ENCODE data around the gene NEDD4L. TPM values are rescaled to one million over a fixed set of nuclear protein-coding genes. Genes with fewer than 3 reads are reported as not detected.

Gene NEDD4L
- total RNA-seq, 1 experiment from 2014 or later = 57.4 TPM

DNA sequence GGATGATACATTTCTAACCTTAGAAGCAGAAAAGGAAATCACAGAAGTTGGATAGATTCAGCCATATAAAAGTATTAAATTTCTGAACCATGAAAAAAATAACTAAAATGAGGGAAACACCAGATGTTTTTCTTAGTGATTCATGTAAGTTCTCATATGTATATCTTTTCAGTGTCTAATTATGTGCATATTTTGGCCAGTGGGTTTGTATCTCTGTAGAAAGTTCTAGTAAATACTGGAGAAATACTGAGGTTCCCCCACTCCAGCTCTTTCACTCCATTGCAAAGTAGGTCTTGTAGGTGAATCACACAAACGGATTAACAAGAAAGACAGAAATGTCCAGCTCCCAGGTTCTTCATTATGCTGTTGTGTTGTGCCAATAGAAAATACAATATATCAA is 222.3 kb downstream of the NEDD4L start:
- H3K4me1 ChIP-seq (replicated peaks; ENCODE audit: insufficient read depth) = peaks cover 93% of the 10 kb centered on the region

DNA sequence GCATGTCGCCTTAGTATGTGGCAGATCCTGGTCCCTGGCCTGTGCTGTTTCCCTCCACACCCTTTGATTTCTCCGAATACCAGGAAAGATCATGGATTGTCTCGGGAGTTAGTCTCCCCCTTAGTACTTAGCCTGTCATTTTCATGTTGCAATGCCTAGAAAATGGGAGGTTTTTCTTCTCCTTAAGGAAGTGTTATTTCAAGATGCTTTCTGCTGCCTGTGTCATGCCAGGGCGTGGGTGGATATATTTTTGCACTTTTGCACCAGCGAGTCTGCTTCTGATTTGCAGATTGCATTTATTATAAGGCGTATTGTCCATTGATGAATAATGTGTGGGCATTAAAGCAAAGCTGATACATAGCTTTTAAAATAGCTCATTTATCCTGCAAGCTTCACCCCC is 223.5 kb downstream of the NEDD4L start:
- Histone ChIP-seq H3K9me2 (ENCODE audit: insufficient read depth) (no peaks in the 10 kb centered on the region), H3K4me1 (replicated peaks; ENCODE audit: insufficient read depth) (peaks cover 89% of the 10 kb centered on the region), H4K20me1 (ENCODE audit: insufficient read depth) (0 out of 2 replicates have a peak, but pooled peaks cover 3% of the 10 kb centered on the region), H3K36me3 (ENCODE audit: low read depth) (no peaks in the 10 kb centered on the region), H3K9me3 (ENCODE audit: insufficient read depth, low read depth) (no peaks in the 10 kb centered on the region), H3K27me3 (ENCODE audit: insufficient read depth, low read depth) (no peaks in the 10 kb centered on the region), H3K27ac (peak overlapping the region; percentile 95), H3K4me2 (no peak overlapping the region; the same call in 1 of the 2 replicates), H2AFZ (no peak overlapping the region), H3K79me2 (ENCODE audit: low read depth) (peaks cover 85% of the 10 kb centered on the region), H3F3A (ENCODE audit: insufficient read depth, low read depth) (peaks cover 61% of the 10 kb centered on the region), H3K4me3 (no peak overlapping the region)
- ChIA-PET CTCF (no interaction called here), POLR2A (ENCODE audit: unreplicated experiment) (no interaction called here)
- intact Hi-C loops (cut with micrococcal nuclease; ENCODE audit: unreplicated experiment) = loop anchor here (5.0 to 10.0 kb wide), 2 partner anchors 83 to 130 kb away; no protein-coding TSS in a partner anchor
- BruUV-seq (replicated peaks) = no TSS peak
- TF ChIP-seq, protein P1, sequence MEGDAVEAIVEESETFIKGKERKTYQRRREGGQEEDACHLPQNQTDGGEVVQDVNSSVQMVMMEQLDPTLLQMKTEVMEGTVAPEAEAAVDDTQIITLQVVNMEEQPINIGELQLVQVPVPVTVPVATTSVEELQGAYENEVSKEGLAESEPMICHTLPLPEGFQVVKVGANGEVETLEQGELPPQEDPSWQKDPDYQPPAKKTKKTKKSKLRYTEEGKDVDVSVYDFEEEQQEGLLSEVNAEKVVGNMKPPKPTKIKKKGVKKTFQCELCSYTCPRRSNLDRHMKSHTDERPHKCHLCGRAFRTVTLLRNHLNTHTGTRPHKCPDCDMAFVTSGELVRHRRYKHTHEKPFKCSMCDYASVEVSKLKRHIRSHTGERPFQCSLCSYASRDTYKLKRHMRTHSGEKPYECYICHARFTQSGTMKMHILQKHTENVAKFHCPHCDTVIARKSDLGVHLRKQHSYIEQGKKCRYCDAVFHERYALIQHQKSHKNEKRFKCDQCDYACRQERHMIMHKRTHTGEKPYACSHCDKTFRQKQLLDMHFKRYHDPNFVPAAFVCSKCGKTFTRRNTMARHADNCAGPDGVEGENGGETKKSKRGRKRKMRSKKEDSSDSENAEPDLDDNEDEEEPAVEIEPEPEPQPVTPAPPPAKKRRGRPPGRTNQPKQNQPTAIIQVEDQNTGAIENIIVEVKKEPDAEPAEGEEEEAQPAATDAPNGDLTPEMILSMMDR (conservative IDR thresholded peaks at IDR 0.05) = no peak
- no peak for TF ChIP-seq EZH2 (IDR thresholded peaks at IDR 0.05; ENCODE audit: low read depth)
- no peak for DNase-seq

More for the DNA sequence above, 222.3 kb downstream of the NEDD4L start:
- ChIA-PET CTCF (no interaction called here), POLR2A (ENCODE audit: unreplicated experiment) (no interaction called here)
- no TSS peak for BruUV-seq (replicated peaks)
- TF ChIP-seq EZH2 (IDR thresholded peaks at IDR 0.05; ENCODE audit: low read depth) = no peak
- TF ChIP-seq, protein P1 (conservative IDR thresholded peaks at IDR 0.05) = no peak
- intact Hi-C loops (cut with micrococcal nuclease; ENCODE audit: unreplicated experiment) = loop anchor here (5.0 to 10.0 kb wide), 2 partner anchors 81 to 129 kb away; no protein-coding TSS in a partner anchor
- Histone ChIP-seq H3K9me2 (ENCODE audit: insufficient read depth) (no peaks in the 10 kb centered on the region), H3K27me3 (ENCODE audit: insufficient read depth, low read depth) (no peaks in the 10 kb centered on the region), H3K36me3 (ENCODE audit: low read depth) (no peaks in the 10 kb centered on the region), H3F3A (ENCODE audit: insufficient read depth, low read depth) (peaks cover 71% of the 10 kb centered on the region), H4K20me1 (ENCODE audit: insufficient read depth) (0 out of 2 replicates have a peak, but pooled peaks cover 3% of the 10 kb centered on the region), H3K4me3 (no peak overlapping the region), H3K9me3 (ENCODE audit: insufficient read depth, low read depth) (no peaks in the 10 kb centered on the region), H3K4me2 (no peak overlapping the region), H3K79me2 (ENCODE audit: low read depth) (peaks cover 85% of the 10 kb centered on the region), H2AFZ (no peak overlapping the region), H3K27ac (peak overlapping the region; percentile 95; the same call in 1 of the 2 replicates)
- DNase-seq = no peak

DNA sequence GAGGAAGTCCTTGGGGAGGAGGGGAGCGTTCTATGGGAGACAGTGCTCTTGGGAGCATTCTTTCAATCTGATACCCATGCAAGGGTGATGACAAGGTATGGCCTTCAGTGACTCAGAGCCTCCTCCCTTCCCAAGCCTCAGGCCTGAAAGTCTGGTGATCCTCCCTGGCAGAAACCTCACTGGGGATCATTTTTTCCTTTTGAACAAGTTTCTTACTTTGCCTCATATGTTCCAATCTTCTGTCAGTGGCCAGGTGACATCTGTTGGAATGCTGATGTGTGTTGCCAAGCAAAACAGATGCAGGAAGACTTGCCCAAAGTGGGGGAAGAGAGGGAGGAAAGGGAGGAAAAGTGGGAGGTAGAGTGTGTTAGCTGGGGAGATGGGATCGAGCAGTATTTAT is 224.8 kb downstream of the NEDD4L start:
- Histone ChIP-seq H3K9me2 (ENCODE audit: insufficient read depth) (no peaks in the 10 kb centered on the region), H3K27me3 (ENCODE audit: insufficient read depth, low read depth) (no peaks in the 10 kb centered on the region), H3K9me3 (ENCODE audit: insufficient read depth, low read depth) (no peaks in the 10 kb centered on the region), H3K4me1 (replicated peaks; ENCODE audit: insufficient read depth) (peaks cover 76% of the 10 kb centered on the region), H3K4me3 (peak overlapping the region; percentile 47; the same call in 1 of the 2 replicates), H3K27ac (peak overlapping the region; percentile 95), H3K4me2 (peak overlapping the region; percentile 94), H3K79me2 (ENCODE audit: low read depth) (peaks cover 91% of the 10 kb centered on the region), H4K20me1 (ENCODE audit: insufficient read depth) (0 out of 2 replicates have a peak, but pooled peaks cover 3% of the 10 kb centered on the region), H3F3A (ENCODE audit: insufficient read depth, low read depth) (peaks cover 48% of the 10 kb centered on the region), H2AFZ (no peak overlapping the region), H3K36me3 (ENCODE audit: low read depth) (0 out of 2 replicates have a peak, but pooled peaks cover 7% of the 10 kb centered on the region)
- intact Hi-C loops (cut with micrococcal nuclease; ENCODE audit: unreplicated experiment) = loop anchor here (1.0 to 10.0 kb wide), 5 partner anchors 41 to 132 kb away; no protein-coding TSS in a partner anchor
- POLR2A ChIA-PET (ENCODE audit: unreplicated experiment) = no interaction called here
- TF ChIP-seq, protein P1 (conservative IDR thresholded peaks at IDR 0.05) = no peak
- TF ChIP-seq EZH2 (IDR thresholded peaks at IDR 0.05; ENCODE audit: low read depth) = no peak
- CTCF ChIA-PET = interaction anchor here (0.6 kb wide), 1 partner anchor 386 kb away, joined by 16 read pairs; no protein-coding TSS in a partner anchor
- BruUV-seq (replicated peaks) = no TSS peak
- peak; percentile 71 to 97 for DNase-seq

Data from PC-9 (cell line).